DMS 273 (cell line): Measurements from ENCODE around the gene GPR39.
"Not testable (repeated sequence)": the region's sequence is repeated elsewhere in the genome, so short reads cannot be mapped to it uniquely, and the experiment has no call there.

ENCODE experiments used
- DNase-seq: peaks from one replicate; lab custom pipeline; 2025; ENCODE audit not compliant: unreplicated experiment; lab: John Stamatoyannopoulos, UW

Gene GPR39

DNA sequence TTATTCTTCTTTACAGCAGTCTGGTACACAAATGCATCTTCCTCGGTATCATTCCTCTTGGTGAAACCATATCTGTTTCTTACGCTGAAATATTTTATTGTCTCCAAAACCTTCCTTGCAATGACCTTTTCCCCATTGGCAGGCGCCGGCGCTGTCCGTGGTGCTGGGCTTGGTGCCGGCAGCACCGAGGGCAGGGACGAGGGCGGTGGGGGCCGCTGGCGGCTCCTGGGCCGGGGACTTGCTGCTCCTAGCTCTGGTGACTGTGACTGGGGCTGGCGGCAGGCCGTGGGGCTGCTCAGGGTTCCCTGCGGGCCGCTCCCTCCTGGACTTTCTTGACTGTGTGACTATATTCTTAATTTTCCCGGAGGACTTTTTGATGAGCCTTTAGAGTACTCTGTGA is 72.5 kb downstream of the GPR39 start:
- DNase-seq: no peak

DNA sequence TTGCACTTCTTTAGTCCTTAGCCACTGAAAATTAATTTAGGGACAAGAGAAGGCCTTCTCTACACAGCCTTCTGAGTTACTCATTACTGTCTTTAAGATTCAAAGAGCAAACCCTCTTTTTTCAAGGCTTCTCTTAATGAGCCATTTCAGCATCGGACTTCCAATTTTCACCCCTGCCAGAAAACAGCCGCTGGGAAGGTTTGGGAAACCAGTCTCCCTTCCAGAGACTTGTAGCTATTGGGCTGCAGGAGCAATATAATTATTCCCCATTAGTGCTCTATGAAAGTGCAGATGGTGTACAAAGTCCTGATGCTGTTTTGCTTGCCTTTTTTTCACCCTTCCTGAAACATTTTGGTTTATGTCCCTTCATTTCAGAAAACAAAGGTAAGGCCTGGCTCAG is 79.3 kb downstream of the GPR39 start:
- no peak for DNase-seq

DNA sequence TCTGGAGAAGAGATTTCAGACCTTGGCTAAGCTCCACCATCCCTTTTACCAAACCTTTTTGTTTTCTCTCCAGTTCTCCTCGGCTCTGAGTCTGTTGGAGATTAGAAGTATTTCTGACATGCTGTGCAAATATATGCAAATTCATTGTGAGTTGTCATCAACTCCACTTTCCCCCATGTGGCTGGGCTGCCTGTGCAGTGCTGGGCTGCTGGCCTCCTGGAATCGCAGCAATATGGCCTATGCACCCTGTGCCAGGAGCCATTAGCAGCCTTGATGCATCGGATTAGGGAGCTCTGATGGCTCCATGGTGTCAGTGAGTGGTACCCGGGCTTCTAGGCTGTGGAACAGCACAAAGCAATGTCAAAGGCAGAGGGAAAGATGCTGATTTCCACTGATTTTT is 80.0 kb downstream of the GPR39 start:
- DNase-seq: peak; percentile 27

DNA sequence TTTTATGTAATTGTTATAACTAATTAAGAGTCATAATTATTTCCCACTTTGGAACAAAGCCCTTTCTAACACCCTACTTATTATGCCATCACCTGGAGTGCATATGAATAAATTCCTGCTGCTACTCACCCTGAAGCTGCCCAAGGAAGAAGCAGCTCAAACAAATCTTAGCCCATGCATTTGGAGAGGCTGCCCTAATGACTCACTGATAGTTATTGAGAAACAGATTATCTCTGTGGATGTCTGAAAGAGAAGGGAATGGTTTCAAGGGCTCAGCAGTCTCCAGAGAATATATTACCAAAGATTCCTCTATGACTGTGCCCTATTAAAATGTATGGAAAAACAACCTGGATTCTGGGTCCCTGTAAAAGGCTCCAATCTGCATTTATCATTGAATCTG is 81.0 kb downstream of the GPR39 start:
- DNase-seq: no peak

DNA sequence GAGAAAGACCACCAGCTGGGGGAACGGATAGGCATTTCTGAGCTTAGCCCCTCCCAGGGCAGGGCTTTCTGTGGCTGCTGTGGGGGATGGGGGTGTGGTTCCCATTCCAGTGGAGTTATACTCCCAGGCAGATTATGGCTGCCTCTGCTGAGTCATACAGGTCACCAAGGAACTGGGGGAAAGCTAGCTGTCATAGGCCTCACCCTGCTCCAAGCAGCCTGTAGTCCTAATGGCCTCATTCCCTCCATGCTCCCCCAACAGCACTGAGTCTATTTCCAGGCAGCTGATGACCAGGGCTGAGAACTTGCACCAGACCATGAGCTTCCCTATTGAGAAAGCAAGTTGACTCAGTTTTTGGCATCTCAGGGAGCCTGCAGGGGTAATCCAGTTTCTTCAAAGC is 87.1 kb downstream of the GPR39 start:
- no peak for DNase-seq

DNA sequence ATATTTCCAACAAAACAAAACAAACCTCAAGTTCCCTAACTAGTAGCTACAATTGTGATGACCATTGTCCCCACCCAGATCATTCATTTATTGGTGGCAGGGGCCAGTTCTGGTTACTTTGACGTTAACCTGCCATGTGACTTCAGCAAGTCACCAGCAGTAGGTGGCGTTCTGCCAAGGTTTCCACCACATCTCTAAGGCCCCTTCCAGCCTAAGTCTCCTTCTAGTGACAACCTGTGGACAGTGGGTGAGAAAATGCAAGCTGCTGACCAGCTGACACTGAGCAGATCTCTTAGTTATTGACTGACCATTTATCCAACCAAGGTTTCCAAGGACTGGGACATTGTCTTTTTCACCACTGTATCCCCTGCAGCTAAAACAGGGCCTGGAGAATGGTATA is 98.4 kb downstream of the GPR39 start:
- DNase-seq: no peak

DNA sequence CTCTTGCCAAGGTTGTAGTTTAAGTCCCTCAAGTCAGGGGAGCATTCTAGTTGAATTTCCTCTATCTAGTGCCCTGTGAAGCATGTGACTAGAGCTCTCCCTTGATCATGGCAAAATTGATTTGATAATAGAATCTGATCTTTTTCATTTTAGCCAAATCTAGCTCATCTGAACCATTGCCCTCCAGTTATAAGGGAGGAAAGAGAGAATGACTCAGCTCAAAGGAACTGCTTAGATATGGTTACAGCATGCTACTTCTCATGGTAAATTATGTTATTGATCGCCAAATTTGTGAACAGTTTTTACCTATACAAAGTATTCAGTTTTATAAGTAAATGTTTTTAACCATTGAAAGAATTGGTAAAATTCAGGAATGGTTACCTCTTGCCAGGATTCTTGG is 100.8 kb downstream of the GPR39 start:
- no peak for DNase-seq

DNA sequence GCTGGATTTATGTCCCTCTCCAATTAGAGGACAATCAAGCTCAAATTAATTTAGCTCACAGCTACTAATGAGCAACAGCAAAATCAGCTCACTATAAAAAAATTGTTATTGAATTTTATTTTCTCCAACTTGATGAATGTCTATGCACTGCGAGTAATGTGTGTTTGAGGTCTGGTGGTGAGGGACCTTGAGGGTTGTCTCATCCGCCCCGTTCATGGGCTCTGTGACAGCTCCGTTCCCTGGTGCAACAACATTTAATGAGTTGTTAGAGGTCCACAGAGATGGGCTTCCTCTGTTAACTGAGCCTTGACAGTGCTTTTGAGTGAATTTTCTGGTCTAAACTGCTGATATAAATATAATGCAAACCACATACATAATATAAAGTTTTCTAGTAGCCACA is 101.7 kb downstream of the GPR39 start:
- no peak for DNase-seq

DNA sequence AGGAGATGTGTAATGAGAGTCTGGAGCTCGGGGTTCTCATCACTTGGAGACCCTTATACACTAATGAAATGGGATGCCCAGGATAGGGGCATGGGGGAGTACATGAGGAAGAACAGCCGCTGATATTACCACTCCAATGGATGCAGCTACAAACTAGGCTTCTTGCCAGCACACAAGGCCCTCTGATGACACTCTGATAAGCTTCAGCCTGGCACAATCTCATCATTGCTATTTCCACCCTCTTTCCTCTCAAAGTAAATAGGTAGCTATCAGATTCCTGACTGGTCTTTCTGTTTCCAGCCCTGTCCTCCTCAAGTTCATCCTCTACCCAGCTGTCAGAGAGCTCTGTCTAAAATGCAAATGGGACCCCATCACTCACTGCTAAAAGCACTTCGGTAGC is 103.0 kb downstream of the GPR39 start:
- peak; percentile 46 for DNase-seq

DNA sequence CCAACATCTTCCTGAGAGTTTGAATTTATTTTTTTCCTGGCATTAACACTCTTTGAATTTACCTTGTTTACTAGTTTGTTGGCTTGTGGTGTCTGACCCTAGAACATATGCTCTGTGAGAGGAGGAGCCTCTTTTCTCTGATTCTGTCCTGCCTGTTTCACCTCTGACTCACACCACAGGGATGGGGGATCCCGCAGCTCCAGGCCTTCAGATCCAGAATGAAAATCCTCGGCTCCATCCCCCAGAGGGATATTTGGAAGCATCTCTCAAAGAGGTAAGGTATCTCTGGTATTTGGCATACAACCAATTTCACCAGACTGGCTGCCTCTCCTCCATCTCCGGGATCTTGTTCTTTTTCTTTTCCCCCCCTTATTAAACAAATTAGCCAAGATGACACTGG is 104.7 kb downstream of the GPR39 start:
- no peak for DNase-seq

DNA sequence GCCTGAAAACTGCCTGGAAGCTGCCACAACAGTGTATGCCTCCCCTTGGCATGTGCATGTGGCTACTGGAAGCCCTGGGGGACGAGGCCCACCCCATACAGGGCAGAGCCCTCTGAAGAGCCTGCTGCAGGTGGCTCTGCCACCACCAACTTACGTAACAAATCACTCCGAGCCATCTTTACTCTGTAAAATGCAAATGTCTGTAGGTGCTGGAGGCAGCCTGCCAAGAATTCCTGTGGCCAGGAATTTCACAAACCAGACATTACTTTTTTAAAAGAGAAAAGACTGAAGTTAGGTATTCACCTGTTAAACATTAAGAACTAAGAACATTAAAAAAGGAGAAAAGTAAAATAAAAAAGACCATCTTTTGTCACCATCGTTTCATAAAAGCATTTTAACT is 106.3 kb downstream of the GPR39 start:
- DNase-seq: peak; percentile 14

DNA sequence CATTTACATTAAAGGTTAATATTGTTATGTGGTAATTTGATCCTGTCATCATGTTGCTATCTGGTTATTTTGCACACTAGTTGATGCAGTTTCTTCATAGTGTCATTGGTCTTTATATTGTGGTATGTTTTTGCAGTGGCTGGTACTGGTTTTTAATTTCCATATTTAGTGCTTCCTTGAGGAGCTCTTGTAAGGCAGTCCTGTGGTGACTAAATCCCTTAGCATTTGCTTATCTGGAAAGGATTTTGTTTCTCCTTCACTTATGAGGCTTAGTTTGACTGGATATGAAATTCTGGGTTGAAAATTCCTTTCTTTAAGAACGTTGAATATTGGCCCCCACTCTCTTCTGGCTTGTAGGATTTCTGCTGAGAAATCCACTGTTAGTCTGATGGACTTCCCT is 120.5 kb downstream of the GPR39 start:
- not testable (repeated sequence) for DNase-seq

DNA sequence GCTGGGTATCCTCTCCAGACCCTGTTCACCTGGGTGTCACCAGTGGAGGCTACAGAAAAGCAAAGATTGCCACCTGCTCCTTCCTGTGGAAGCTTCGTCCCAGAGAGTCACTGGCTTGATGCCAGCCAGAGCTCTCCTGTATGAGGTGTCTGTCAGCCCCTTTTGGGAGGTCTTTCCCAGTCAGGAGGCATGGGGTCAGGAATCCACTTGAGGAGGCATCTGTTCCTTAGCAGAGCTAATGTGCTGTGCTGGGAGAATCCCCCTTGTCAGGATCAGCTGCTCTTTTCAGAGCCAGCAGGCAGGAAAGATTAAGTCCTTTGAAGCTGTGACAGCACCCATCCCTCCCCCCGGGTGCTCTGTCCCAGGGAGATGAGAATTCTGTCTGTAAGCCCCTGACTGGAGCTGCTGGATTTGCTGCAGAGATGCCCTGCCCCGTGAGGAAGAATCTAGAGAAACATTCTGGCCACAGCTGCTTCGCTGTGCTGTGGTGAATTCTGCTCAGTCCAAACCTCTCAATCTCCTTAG is 121.8 kb downstream of the GPR39 start:
- DNase-seq: peak; percentile 8

DNA sequence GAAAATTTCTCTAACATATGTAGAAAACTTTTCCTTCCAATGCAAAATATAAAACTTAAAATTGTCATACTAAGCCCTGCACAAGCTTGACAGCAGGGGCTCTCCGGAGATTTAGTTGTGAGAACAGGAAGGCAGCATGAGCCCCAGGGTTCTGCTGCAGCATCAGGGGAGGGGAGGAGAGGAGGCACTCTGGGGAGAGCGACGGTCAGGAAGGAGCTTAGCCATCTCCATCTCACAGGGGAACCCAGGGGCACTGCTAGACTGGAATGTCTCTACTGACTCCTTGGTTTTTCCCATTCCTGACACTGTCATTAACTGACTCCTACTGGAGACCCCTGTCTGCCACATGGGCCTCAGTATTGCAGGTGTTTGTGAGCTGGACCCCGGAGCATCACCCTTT is 123.6 kb downstream of the GPR39 start:
- DNase-seq: no peak

DNA sequence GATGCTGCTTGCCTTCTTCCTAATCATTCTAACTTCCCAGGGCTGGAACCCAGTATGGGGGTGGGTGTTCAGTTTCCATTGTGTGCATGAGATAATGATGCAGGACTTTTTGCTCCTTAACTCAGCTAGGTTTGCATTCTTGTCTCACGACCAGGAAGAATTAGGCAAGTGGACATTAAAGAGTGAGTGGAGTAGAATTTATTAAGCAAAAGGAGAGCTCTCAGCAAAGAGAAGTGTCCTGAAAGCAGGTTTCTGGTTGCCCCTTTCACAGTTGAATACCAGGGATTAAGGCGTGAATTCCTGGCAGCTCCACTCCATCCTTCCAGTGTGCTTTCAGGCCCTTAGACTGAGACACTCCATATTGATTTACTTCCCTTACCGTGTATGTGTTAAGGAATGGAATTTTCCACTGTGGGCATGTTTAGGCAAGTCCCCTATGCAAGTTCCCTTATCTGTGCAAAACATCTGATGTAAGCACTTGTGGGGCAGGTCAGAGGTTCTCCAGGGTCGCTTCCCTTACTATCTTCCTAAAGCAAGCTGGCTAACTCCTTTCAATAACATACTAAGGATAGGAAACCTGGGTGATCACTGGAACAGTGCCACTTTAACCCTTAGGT is 126.5 kb downstream of the GPR39 start:
- DNase-seq: no peak

DNA sequence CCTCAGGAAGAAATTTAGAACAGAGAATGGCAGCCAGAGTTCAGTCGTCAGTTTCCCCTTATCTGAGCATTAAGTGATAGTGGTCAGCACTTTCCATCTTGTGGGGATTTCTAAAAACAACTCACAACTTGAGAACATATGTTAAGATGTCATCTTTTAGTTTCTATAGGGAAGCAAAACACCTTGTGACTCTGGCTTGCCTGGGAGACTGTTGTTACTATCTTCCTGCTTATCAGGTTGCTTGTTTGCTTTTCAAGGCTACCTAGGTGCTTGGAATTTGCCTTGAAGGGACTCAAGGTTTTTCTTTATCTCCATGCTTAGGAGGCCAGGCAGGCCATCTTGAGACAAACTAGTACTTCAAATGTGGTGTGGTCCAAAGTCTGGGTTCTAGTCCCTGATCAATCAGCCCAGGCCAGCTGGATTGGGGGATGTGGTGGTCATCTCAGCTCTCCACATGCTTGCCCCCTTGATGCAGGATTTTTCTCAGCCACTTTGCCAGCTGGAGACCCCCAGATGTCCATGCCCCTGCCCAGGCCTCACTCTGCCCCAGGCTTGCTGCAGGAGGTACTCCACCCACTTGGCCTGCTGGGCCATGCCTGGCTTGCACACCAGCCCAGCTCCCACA is 127.5 kb downstream of the GPR39 start:
- DNase-seq: no peak

DNA sequence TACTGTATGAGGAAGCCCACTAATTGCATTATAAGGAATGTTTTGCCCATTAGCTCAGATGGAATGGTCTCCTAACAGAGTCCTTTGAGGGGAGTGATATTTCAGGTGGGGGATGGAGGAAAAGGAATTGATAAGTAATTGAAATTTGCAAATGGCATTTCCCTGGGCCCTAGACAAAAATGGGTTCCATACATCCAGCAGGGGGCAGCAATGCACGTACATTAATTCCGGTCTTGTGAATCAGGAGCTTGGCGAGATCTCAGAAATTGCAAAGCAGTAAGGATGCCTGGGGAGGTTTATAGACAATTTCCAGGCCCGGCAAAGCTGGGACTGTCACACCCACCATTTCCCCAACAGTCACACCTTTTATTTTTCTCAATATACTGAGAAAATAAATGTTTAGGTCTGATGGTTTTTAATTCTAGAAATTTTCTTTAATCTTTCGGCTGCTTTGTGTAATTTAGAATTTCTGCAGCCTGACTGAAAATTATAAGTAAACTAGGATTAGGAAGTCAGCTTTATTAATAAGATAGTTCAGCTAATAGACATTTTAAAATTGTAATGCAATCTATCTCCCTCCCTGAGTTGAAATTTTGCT is 130.6 kb downstream of the GPR39 start:
- DNase-seq: peak; percentile 84

DNA sequence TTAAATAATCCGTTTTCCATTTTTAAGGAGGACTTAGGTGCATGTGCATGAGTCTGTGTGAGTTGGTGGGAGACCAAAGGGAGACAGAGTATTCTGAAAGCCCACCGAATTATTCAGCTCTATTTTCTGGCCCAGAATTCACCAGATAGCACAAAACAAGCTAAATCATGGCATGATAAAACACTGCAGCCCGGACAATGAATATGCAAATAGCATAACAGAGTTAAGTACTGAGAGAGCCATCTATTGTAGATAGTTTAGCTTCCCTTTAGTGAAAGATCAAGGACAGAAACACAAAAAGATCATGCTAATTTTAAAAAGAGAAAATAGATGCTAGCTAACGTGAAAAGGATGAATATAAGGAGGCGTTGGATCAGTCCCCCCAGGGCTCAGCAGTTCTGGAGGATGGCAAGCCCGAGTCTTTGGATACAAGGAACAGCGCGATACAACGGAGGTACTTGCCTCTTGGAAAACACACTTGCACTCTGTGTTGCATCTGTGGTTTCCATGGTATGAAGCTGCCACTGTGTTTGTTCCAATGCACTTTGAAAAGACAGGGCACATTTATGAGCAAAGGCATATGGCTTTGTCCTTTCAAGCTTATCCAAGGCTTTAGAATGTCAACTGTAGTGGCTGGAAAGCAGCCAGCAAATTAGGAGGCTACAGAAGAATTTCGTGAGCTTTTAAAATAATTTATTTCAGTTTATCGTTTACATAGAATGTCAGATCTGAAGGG is 133.5 kb downstream of the GPR39 start:
- peak; percentile 43 for DNase-seq

DNA sequence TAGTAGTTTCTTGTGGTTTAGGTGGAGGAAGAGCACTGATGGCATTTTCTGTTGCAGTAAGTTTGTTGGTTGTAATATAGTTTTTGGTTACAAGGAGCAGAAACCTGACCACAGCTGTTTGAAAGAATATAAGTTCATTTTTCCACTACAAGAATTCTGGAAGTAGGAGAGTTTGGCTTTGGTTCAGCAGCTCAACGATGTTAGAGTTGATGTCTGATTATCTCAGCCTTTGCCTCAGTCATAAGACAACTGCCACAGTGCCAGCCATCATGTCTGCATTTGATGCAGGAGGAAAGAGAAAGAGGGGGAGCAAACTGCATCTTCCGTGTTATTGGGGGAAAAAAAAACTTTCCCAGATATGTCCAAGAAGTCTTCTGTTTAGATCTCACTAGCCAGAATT is 134.3 kb downstream of the GPR39 start:
- no peak for DNase-seq

DNA sequence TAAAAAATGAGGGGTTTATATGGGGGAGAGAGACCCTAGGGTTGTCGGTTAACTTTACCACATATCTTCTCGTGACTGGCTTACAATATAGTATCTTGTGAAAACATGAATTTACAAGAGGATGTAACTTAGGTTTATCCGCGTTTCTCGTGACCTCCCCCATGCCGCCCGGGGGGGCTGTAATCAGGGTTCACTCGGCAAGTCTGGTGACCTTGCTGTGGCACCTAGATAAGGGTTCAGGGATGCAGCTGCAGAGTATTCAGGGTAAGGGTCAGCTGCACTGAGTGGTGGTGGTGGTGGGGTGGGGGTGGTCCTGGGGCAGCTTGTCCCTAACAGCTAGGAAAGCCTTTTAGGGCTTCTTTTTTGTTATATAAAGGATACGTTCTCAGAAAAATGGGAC is 141.1 kb downstream of the GPR39 start:
- no peak for DNase-seq

DNA sequence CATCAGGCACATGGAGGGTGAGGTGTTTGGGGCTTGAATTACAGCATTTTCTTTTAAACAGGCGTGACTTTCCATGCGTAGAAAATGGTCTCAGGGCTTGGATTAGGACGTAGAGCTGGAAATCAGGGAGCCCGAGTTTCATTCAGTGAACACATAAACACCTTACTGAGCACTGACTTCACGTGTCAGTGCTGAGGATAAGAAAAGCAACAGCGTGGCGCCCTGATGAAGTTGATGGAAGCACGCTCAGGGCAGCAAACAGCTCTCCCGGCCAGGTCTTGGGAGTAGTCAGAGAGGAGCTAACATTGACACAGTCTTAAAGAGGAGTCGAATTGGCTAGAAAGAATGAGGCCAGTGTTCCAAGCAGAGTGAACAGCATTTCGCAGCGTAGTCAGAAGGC is 142.7 kb downstream of the GPR39 start:
- DNase-seq: no peak

DNA sequence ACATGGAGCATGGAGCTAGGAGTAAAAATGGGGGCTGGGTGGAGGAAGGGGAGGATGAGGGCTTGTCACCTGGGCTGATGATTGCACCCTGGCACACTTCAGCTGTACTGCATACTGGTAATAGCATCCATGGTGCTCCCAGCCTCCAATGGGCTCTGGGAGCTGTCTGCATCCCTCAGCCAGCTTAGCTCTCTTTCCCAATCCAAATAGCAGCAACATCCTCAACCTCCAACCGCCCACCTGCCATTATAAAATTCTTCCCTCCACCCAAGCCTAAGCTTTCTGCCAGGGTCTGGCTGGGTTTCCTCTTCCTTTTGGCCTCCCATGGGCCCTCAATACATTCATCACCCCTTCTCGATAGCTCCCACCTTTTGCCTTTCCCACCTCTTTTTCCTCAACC is 143.3 kb downstream of the GPR39 start:
- no peak for DNase-seq
